ENCODE measurements around the gene SLC24A3. TPM values are rescaled to one million over a fixed set of nuclear protein-coding genes. Genes with fewer than 3 reads are reported as not detected.

SLC24A3 gene
- total and polyA plus RNA-seq, 2 of the 13 experiments (the other 11 are each of a cell fraction or from before 2014, with no cell fraction given): not detected

DNA sequence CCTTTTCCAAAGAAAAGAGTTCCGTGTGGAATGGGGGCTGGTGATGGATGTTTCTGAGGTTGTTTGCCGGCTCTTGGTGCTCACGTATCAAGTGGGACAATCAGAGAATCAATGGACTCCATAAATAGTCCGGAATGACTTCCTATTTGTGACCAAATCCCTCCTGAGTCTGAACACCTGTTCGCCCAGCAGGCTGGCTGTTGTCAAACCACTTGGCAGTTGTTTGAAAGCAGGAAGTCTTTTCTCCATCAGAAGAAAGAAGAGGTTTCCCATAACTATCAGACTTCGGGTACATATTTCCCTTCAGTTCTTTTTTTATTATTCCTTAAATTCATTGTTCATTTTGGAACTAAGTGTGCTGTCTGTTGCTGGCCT, 390.9 kb downstream of the SLC24A3 start (continued):
- TF ChIP-seq, protein P1, sequence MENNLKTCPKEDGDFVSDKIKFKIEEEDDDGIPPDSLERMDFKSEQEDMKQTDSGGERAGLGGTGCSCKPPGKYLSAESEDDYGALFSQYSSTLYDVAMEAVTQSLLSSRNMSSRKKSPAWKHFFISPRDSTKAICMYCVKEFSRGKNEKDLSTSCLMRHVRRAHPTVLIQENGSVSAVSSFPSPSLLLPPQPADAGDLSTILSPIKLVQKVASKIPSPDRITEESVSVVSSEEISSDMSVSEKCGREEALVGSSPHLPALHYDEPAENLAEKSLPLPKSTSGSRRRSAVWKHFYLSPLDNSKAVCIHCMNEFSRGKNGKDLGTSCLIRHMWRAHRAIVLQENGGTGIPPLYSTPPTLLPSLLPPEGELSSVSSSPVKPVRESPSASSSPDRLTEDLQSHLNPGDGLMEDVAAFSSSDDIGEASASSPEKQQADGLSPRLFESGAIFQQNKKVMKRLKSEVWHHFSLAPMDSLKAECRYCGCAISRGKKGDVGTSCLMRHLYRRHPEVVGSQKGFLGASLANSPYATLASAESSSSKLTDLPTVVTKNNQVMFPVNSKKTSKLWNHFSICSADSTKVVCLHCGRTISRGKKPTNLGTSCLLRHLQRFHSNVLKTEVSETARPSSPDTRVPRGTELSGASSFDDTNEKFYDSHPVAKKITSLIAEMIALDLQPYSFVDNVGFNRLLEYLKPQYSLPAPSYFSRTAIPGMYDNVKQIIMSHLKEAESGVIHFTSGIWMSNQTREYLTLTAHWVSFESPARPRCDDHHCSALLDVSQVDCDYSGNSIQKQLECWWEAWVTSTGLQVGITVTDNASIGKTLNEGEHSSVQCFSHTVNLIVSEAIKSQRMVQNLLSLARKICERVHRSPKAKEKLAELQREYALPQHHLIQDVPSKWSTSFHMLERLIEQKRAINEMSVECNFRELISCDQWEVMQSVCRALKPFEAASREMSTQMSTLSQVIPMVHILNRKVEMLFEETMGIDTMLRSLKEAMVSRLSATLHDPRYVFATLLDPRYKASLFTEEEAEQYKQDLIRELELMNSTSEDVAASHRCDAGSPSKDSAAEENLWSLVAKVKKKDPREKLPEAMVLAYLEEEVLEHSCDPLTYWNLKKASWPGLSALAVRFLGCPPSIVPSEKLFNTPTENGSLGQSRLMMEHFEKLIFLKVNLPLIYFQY (CRISPR knock-in tag; IDR thresholded peaks at IDR 0.05; ENCODE audit: borderline replicate concordance): no peak
- TF ChIP-seq KAT8 (CRISPR knock-in tag; IDR thresholded peaks at IDR 0.05) (no peak), ZNF577 (CRISPR knock-in tag; IDR thresholded peaks at IDR 0.05; ENCODE audit: borderline replicate concordance, low read depth) (no peak), RAD51 (IDR thresholded peaks at IDR 0.05; ENCODE audit: borderline replicate concordance) (no peak), KDM5A (IDR thresholded peaks at IDR 0.05; ENCODE audit: borderline replicate concordance, low read length) (no peak), HNRNPLL (IDR thresholded peaks at IDR 0.05; ENCODE audit: low read depth, low read length, poor library complexity, severe bottlenecking) (no peak), ONECUT2 (CRISPR knock-in tag; IDR thresholded peaks at IDR 0.05) (no peak)
- TF ChIP-seq, protein P2, sequence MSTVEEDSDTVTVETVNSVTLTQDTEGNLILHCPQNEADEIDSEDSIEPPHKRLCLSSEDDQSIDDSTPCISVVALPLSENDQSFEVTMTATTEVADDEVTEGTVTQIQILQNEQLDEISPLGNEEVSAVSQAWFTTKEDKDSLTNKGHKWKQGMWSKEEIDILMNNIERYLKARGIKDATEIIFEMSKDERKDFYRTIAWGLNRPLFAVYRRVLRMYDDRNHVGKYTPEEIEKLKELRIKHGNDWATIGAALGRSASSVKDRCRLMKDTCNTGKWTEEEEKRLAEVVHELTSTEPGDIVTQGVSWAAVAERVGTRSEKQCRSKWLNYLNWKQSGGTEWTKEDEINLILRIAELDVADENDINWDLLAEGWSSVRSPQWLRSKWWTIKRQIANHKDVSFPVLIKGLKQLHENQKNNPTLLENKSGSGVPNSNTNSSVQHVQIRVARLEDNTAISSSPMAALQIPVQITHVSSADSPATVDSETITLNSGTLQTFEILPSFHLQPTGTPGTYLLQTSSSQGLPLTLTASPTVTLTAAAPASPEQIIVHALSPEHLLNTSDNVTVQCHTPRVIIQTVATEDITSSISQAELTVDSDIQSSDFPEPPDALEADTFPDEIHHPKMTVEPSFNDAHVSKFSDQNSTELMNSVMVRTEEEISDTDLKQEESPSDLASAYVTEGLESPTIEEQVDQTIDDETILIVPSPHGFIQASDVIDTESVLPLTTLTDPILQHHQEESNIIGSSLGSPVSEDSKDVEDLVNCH (CRISPR knock-in tag; IDR thresholded peaks at IDR 0.05): no peak
- TF ChIP-seq, protein P3, sequence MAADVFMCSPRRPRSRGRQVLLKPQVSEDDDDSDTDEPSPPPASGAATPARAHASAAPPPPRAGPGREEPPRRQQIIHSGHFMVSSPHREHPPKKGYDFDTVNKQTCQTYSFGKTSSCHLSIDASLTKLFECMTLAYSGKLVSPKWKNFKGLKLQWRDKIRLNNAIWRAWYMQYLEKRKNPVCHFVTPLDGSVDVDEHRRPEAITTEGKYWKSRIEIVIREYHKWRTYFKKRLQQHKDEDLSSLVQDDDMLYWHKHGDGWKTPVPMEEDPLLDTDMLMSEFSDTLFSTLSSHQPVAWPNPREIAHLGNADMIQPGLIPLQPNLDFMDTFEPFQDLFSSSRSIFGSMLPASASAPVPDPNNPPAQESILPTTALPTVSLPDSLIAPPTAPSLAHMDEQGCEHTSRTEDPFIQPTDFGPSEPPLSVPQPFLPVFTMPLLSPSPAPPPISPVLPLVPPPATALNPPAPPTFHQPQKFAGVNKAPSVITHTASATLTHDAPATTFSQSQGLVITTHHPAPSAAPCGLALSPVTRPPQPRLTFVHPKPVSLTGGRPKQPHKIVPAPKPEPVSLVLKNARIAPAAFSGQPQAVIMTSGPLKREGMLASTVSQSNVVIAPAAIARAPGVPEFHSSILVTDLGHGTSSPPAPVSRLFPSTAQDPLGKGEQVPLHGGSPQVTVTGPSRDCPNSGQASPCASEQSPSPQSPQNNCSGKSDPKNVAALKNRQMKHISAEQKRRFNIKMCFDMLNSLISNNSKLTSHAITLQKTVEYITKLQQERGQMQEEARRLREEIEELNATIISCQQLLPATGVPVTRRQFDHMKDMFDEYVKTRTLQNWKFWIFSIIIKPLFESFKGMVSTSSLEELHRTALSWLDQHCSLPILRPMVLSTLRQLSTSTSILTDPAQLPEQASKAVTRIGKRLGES (CRISPR knock-in tag; IDR thresholded peaks at IDR 0.05; ENCODE audit: borderline replicate concordance): no peak
